Tibial nerve (tissue), 4 donors: ENCODE results near the gene UBALD2. TPM values are rescaled to one million over a fixed set of nuclear protein-coding genes. Genes with fewer than 3 reads are reported as not detected.

Source experiments
- DNase-seq, 2 donors: peaks; one replicate each; pipeline ENCODE4 v3.0.0-alpha.2; 2019; ENCODE audit warnings: low spot score in 2 of 2
- H3K27ac ChIP-seq, 4 donors: fragments of 200-600 bp; sonication (generic) in 3 of 4; one replicate each; pipeline ENCODE4 v1.5.1; 2017 to 2019; ENCODE audit warnings: mild to moderate bottlenecking in 1 of 4
- H3K27me3 ChIP-seq, 2 donors: fragments of 200-600 bp; sonication (generic) in 1 of 2; one replicate each; pipeline versions ENCODE4 v1.5.1 to v1.6.0; 2017 to 2019
- H3K36me3 ChIP-seq, 3 donors: fragments of 200-600 bp; sonication (generic); one replicate each; pipeline ENCODE4 v1.5.1; 2018 to 2019
- H3K4me1 ChIP-seq, 4 donors: fragments of 200-600 bp; sonication (generic) in 3 of 4; one replicate each; pipeline ENCODE4 v1.5.1; 2017 to 2019
- H3K4me3 ChIP-seq, 4 donors: fragments of 200-600 bp; sonication (generic) in 3 of 4; one replicate each; pipeline ENCODE4 v1.5.1; 2017 to 2019; ENCODE audit warnings: mild to moderate bottlenecking in 1 of 4, moderate library complexity in 1 of 4
- H3K9me3 ChIP-seq, 4 donors: fragments of 200-600 bp; sonication (generic) in 3 of 4; one replicate each; pipeline ENCODE4 v1.5.1; 2017 to 2019
- CTCF ChIP-seq, 5 experiments: fragments of 200-600 bp in 3 of 5; fragments of 450-650 bp in 2 of 5; sonication (generic) in 3 of 5; IDR thresholded peaks; one replicate each; pipeline ENCODE4 v1.5.1; 2016 to 2019; ENCODE audit warnings: antibody characterized with exemption in 5 of 5, mild to moderate bottlenecking in 3 of 5, moderate library complexity in 2 of 5
- EP300 ChIP-seq, 2 donors: sonication (generic); formaldehyde crosslinking; IDR thresholded peaks; one replicate each; pipeline ENCODE4 v1.6.1; 2017; ENCODE audit warnings: antibody characterized with exemption in 2 of 2, mild to moderate bottlenecking in 1 of 2
- POLR2A ChIP-seq, 2 donors: fragments of 450-650 bp; IDR thresholded peaks; one replicate each; pipeline ENCODE4 v1.6.1; 2017; ENCODE audit warnings: antibody characterized with exemption in 2 of 2, mild to moderate bottlenecking in 2 of 2, moderate library complexity in 2 of 2
- whole genome bisulfite sequencing, 2 donors: methylation state at CpG; one replicate each; pipeline ENCODE4 v1.1.5; 2018; 5-methylcytosine and 5-hydroxymethylcytosine counted together
- small RNA-seq: library from RNA; depleted of rRNA; stranded (forward); fragments of <200 nt; gene quantifications from one replicate; pipeline ENCODE3, GENCODE V24; 2016
- total RNA-seq, 4 donors: library from RNA; depleted of rRNA; stranded (reverse); fragments of >200 nt; gene quantifications; one replicate each; pipeline ENCODE4 v1.1.0, GENCODE V29; 2016

Gene UBALD2
- total RNA-seq, 4 donors from 2014 or later: 12.7 to 26.9 (median 20.4) TPM

DNA sequence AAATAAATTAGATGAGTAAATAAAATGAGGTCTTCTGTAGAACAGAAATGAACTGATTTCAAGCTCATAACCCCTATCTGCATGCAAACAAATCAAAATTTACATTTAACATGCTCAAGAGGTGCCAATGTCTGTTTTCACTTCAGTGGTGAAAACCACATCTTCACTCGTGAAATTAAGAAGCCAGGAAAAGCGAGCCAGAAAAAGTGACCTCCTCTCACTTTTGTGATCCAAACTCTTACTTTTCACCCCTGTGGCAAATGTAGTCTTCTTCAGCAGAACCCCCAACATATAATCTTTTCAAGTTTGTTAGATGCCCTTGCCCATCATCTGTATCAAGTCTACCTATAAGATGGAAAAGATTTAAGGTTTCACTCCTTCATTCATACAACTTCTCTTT lies 52.4 kb downstream of the UBALD2 start:
- DNase-seq: no peak
- 85 to 87% methylated on average over 2 of the region's 2 CpGs for WGBS, 2 donors
- no peak for TF ChIP-seq EP300 (IDR thresholded peaks at IDR 0.05)
- TF ChIP-seq CTCF (IDR thresholded peaks at IDR 0.05): no peak
- TF ChIP-seq POLR2A (IDR thresholded peaks at IDR 0.05): no peak
- no peak overlapping the region for H3K4me3 ChIP-seq
- H3K36me3 ChIP-seq: peaks cover 0 to 63% (median 0%) of the 10 kb centered on the region in 3 donors
- no peak overlapping the region for H3K27ac ChIP-seq
- H3K9me3 ChIP-seq: no peaks in the 10 kb centered on the region
- H3K4me1 ChIP-seq: no peaks in the 10 kb centered on the region
- no peaks in the 10 kb centered on the region for H3K27me3 ChIP-seq

GRCh38 chr17:76318586-76318985 lies 53.4 kb downstream of the UBALD2 start:
- peaks cover 0 to 57% (median 0%) of the 10 kb centered on the region in 3 donors for H3K36me3 ChIP-seq
- no peak for TF ChIP-seq CTCF (IDR thresholded peaks at IDR 0.05)
- TF ChIP-seq EP300 (IDR thresholded peaks at IDR 0.05): no peak
- TF ChIP-seq POLR2A (IDR thresholded peaks at IDR 0.05): no peak
- DNase-seq: no peak
- no peaks in the 10 kb centered on the region for H3K9me3 ChIP-seq
- no peaks in the 10 kb centered on the region for H3K27me3 ChIP-seq
- no peak overlapping the region for H3K4me3 ChIP-seq
- WGBS, 2 donors: 87 to 89% methylated on average over 3 of the region's 3 CpGs
- no peak overlapping the region for H3K27ac ChIP-seq
- H3K4me1 ChIP-seq: no peaks in the 10 kb centered on the region

Small RNAs within 50 kb of the gene (small RNA-seq; reads per million reads assigned to genes)
- gene RF00019: not detected

Other genes starting within 250 kb of the UBALD2 start
- gene EVPL, start 238.0 kb upstream of the UBALD2 start, total RNA-seq: 1 to 10 TPM in 2 of 4 donors, under 1 TPM in 1, not detected in 1; 0.98 to 3.0 (median 2.1) TPM
- gene SRP68, start 192.8 kb upstream of the UBALD2 start, total RNA-seq: 10 to 100 TPM; 51.5 to 58.6 (median 53.5) TPM
- gene GALR2, start 190.6 kb upstream of the UBALD2 start, total RNA-seq: not detected
- gene ZACN, start 186.2 kb upstream of the UBALD2 start, total RNA-seq: not detected
- gene EXOC7, start 161.6 kb upstream of the UBALD2 start, total RNA-seq: 10 to 100 TPM; 51.7 to 87.3 (median 75.1) TPM
- gene FOXJ1, start 124.1 kb upstream of the UBALD2 start, total RNA-seq: not detected
- 10 to 100 TPM; 11.1 to 18.9 (median 15.2) TPM for gene RNF157, start 24.9 kb upstream of the UBALD2 start, total RNA-seq
- gene QRICH2, start 42.9 kb downstream of the UBALD2 start, total RNA-seq: 1 to 10 TPM; 2.0 to 8.4 (median 5.2) TPM
- 100 to 1,000 TPM in 2 of 4 donors, 10 to 100 TPM in 2; 66.8 to 108 (median 96.2) TPM for gene PRPSAP1, start 88.6 kb downstream of the UBALD2 start, total RNA-seq
- gene SPHK1, start 119.3 kb downstream of the UBALD2 start, total RNA-seq: 10 to 100 TPM; 16.7 to 50.1 (median 27.8) TPM
- gene UBE2O, start 187.8 kb downstream of the UBALD2 start, total RNA-seq: 10 to 100 TPM; 16.0 to 38.7 (median 20.7) TPM
- gene AANAT, start 202.3 kb downstream of the UBALD2 start, total RNA-seq: not detected
- 10 to 100 TPM; 33.1 to 99.0 (median 73.5) TPM for gene RHBDF2, start 236.1 kb downstream of the UBALD2 start, total RNA-seq